Measurements from ENCODE around the gene IFNL4.

IFNL4 gene

DNA sequence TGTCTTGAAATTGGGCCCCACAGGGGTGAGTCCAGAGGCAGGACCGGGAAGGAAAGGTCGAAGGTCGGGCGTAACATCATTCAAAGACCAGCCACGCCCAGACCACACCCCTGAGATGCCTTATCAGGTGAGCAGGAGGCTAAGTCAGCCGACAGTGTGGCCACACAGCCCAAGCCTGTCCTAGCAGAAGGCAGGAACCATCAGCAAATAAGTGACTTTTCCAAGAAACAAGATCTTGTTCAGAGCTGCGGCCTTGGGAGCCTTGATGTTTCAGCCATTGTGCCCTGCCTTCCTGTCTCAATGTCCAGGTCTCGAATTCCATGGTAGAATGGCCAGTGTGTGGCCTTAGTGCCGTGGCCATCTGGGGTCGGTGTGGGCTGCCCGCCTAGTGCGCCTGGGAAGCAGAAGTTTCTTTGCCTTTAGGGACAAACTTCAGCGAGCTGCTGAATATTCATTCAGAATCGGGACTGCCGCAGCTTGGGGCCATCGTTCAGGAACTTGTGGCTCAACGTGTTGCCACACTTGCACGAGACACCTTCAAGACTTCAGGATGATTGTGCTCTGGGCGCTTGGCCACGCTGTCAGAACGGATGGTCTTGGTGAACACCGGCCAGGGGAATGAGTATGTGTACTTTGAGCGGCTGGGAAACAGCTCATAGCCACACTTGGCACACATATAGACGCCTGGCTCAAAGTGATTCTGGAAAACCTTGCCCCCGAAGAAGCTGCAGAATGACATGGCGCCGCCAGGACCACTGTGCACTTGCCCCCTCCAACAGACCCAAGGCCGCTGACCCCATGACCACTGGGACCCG is 6.1 kb upstream of the IFNL4 start:
- no peak for DNase-seq (ENCODE audit: low read depth)
- TF ChIP-seq, protein P1, sequence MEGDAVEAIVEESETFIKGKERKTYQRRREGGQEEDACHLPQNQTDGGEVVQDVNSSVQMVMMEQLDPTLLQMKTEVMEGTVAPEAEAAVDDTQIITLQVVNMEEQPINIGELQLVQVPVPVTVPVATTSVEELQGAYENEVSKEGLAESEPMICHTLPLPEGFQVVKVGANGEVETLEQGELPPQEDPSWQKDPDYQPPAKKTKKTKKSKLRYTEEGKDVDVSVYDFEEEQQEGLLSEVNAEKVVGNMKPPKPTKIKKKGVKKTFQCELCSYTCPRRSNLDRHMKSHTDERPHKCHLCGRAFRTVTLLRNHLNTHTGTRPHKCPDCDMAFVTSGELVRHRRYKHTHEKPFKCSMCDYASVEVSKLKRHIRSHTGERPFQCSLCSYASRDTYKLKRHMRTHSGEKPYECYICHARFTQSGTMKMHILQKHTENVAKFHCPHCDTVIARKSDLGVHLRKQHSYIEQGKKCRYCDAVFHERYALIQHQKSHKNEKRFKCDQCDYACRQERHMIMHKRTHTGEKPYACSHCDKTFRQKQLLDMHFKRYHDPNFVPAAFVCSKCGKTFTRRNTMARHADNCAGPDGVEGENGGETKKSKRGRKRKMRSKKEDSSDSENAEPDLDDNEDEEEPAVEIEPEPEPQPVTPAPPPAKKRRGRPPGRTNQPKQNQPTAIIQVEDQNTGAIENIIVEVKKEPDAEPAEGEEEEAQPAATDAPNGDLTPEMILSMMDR (IDR thresholded peaks at IDR 0.05; ENCODE audit: insufficient read depth, low read depth, low read length, missing control alignments): no peak
- no peak overlapping the region for H3K4me3 ChIP-seq (ENCODE audit: low read depth, low read length)

DNA sequence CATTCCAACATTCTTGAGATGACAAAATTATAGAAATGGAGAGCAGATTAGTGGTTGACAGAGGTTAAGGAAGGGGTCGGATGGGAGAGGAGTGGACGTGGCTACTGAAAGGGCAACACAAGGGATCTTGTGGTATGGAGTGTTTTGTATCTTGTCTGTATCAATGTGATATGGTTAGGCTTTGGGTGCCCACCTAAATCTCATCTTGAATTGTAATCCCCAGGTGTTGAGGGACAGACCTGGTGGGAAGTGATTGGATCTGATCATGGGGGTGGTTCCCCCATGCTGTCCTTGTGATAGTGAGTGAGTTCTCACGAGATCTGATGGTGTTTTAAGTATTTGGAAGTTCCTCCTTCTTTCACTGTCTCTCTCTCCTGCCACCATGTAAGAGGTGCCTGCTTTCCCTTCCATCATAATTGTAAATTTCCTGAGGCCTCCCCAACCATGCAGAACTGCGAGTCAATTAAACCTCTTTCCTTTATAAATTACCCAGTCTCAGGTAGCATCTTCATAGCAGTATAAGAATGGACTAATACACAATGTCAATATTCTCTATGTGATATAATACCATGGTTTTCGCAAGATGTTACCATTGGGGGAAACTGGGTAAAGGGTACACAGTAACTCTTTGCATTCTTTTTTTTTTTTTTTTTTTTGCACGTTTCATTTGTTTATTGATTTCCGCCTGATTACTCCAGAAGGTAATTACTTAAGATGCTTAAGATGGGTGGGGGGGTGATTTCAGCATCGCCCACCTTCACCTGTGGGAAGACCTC is 4.9 kb upstream of the IFNL4 start:
- DNase-seq (ENCODE audit: low read depth): no peak
- TF ChIP-seq, protein P1 (IDR thresholded peaks at IDR 0.05; ENCODE audit: insufficient read depth, low read depth, low read length, missing control alignments): no peak
- H3K4me3 ChIP-seq (ENCODE audit: low read depth, low read length): no peak overlapping the region

DNA sequence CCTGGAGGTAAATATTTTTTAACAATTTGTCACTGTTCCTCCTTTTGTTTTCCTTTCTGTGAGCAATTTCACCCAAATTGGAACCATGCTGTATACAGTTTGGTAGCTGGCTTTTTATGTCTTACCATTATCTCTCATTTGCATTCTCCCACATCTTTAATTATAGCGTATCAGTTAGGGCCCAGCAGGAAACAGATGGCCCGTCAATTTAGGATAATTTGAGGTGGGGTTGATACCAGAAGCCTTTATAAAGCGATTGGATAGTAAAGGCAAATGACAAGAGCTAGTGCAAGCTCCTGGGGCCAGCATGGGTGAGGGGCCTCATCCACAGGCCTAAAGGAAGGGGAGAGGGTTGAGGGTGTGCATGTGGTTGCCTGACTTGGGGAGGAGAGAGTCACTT is 3.8 kb upstream of the IFNL4 start:
- no peak overlapping the region for H3K4me3 ChIP-seq (ENCODE audit: low read depth, low read length)
- DNase-seq (ENCODE audit: low read depth): no peak
- TF ChIP-seq, protein P1 (IDR thresholded peaks at IDR 0.05; ENCODE audit: insufficient read depth, low read depth, low read length, missing control alignments): no peak

DNA sequence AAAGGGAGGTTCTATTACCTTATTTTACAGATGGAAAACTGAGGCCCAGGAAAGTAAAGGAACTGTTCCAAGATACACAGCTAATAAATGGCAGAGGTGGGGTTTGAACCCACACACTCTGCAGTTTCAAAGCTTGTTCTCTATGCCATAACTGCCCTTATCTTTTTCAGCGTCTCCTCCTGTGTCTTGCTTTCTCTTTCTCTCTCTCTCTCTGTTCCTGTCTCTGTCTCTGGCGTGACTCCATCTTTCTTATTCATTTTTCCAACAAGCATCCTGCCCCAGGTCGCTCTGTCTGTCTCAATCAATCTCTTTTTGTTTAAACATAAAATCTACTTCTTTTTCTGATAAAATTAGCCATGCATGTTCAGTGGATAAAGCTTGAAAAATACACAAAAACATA is 3.2 kb upstream of the IFNL4 start:
- TF ChIP-seq, protein P1 (IDR thresholded peaks at IDR 0.05; ENCODE audit: insufficient read depth, low read depth, low read length, missing control alignments): no peak
- no peak overlapping the region for H3K4me3 ChIP-seq (ENCODE audit: low read depth, low read length)
- no peak for DNase-seq (ENCODE audit: low read depth)

DNA sequence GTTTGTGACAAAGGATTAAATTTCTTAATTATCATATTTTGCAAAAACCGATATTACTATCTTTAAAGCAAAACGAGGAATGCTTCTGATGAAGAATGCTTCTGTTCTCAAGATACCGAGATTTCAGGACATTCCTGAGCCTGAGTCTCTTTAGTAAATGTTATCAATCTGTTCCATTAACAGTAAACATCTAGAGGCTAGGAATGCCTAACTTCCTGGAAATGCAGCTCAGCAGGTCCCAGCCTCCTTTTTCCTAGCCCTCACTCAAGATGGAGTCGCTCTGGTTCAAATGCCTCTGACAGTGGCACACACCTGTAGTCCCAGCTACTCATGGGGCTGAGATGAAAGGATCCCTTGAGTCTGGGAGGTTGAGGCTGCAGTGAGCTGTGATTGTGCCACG is 2.4 kb upstream of the IFNL4 start:
- no peak for DNase-seq (ENCODE audit: low read depth)
- TF ChIP-seq, protein P1 (IDR thresholded peaks at IDR 0.05; ENCODE audit: insufficient read depth, low read depth, low read length, missing control alignments): no peak
- H3K4me3 ChIP-seq (ENCODE audit: low read depth, low read length): no peak overlapping the region

DNA sequence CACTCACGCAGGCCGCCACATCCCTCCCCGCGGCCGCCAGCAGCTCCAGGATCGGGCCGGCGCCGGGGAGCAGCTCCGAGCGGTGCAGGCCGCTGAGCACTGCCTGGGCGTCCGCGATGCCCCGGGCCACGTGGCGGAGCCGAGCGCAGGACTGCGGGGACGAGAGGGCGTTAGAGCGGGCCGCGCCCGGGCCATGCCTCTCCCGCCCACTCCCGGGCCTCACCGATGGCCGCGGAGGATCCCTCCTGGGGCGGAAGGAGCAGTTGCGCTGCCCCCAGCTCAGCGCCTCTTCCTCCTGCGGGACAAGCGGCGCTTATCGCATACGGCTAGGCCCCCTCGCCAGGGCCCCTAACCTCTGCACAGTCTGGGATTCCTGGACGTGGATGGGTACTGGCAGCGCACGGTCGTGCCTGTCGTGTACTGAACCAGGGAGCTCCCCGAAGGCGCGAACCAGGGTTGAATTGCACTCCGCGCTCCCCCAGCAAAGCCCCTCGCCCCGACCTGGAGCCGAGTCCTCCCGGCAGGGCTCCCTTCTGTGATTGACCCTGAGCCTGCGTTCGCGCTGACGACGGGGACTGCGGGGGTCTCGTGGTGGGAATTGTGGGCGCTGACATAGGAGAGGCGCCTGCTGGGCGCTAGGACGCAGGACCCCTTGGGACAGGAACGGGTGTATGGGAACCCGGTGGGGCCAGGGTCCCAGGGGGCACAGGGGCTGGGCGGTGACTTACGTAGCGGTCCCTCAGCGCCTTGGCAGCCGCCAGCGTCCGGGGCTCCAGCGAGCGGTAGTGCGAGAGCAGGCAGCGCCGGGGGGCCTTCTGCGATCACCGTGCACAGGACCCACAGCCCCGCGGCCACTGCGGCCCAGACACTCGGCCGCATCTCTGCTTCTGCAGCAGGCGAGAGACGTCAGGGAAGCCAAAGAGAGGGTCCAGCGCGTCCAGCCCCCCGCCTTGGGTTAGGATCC is 673 bp downstream of the IFNL4 start:
- TF ChIP-seq, protein P1 (IDR thresholded peaks at IDR 0.05; ENCODE audit: insufficient read depth, low read depth, low read length, missing control alignments): no peak
- no peak for DNase-seq (ENCODE audit: low read depth)
- no peak overlapping the region for H3K4me3 ChIP-seq (ENCODE audit: low read depth, low read length)
